ENCODE results near the gene HS6ST1. TPM values are rescaled to one million over a fixed set of nuclear protein-coding genes. Genes with fewer than 3 reads are reported as not detected.

Gene HS6ST1
- total and polyA plus RNA-seq, 4 donors = 37.0 to 110 (median 84.7) TPM

DNA sequence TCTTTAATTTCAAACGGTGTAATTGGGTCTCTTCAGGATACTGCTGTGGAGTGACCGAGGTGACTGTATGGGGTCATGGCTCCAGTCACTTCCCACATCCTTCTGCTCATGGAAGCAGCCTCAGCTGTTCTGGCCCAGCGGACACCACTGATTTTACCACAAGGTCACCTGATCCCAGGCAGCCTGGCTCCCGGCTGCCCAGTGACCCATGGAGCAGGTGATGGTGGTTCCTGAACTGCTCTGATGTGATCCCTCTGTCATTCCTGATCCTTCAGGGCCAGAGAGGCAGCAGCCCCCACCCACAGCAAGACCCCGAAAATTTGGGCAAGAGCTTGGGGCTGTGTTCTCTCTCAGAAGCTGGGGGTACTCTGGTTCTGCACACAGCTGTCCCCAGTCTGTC lies 35.5 kb upstream of the HS6ST1 start:
- WGBS (ENCODE audit: insufficient coverage) = 91% methylated on average over 4 of the region's 5 CpGs
- no peak for DNase-seq (ENCODE audit: low read depth in 4 of 6, low spot score in 6 of 6)

DNA sequence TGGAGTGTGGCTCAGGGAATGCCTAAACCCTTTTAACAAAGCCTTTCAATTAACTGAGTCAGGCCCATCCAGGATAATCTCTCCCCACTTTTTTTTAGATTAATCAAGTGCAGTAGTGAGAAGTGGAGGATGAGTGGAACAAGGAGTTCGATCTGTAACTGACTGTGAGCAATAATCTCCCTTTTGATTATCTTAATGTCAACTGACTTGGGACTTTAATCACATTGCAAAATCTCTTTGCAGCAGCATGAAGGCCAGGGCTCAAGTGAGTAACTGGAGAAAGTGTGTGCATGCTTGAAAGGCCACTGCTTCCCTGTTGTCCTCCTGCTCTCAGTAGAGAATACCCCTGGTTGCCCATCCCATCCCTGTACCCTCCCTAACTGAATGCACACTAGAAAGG lies 32.1 kb upstream of the HS6ST1 start:
- H3K27ac ChIP-seq (ENCODE audit: low read depth, low read length) = no peak overlapping the region
- H3K9me3 ChIP-seq (ENCODE audit: control insufficient read depth, insufficient read depth, low read length) = no peaks in the 10 kb centered on the region
- no peak for DNase-seq (ENCODE audit: low read depth in 4 of 6, low spot score in 6 of 6)
- WGBS (ENCODE audit: insufficient coverage) = no CpG with 5 or more reads among the region's 1 CpG
- H3K4me1 ChIP-seq (ENCODE audit: control insufficient read depth, insufficient read depth, low read length) = peaks cover 30% of the 10 kb centered on the region
- H3K4me3 ChIP-seq (ENCODE audit: low read depth, low read length) = no peak overlapping the region
- H3K27me3 ChIP-seq (ENCODE audit: control insufficient read depth, insufficient read depth, low read length) = no peaks in the 10 kb centered on the region
- H3K36me3 ChIP-seq (ENCODE audit: control insufficient read depth, insufficient read depth, low read length) = peaks cover 3% of the 10 kb centered on the region

More for the DNA sequence above, 35.5 kb upstream of the HS6ST1 start:
- no peak overlapping the region for H3K4me3 ChIP-seq (ENCODE audit: low read depth, low read length)
- H3K27me3 ChIP-seq (ENCODE audit: control insufficient read depth, insufficient read depth, low read length) = no peaks in the 10 kb centered on the region
- H3K27ac ChIP-seq (ENCODE audit: low read depth, low read length) = no peak overlapping the region
- H3K4me1 ChIP-seq (ENCODE audit: control insufficient read depth, insufficient read depth, low read length) = no peaks in the 10 kb centered on the region
- no peaks in the 10 kb centered on the region for H3K36me3 ChIP-seq (ENCODE audit: control insufficient read depth, insufficient read depth, low read length)
- H3K9me3 ChIP-seq (ENCODE audit: control insufficient read depth, insufficient read depth, low read length) = no peaks in the 10 kb centered on the region

DNA sequence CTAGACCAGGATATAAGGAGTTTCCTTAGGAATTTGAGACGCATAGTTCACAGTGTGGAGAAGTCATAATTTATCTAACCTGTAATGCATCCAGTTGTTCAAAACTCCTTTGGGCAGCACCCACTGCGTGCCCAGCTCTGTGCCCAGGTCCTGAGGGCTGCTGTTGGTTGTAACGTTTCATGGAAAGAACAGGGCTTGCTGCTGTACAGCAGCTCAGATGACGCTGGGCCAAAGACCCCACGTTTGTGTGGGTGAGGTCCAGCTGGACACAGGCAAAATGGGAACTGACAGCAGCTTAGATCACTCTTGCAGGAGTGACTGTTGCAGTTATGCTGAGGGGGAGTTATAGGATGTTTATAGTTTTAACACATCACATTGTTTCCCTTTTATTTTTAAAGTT lies 30.0 kb upstream of the HS6ST1 start:
- Histone ChIP-seq H3K27me3 (ENCODE audit: control insufficient read depth, insufficient read depth, low read length) (no peaks in the 10 kb centered on the region), H3K36me3 (ENCODE audit: control insufficient read depth, insufficient read depth, low read length) (peaks cover 3% of the 10 kb centered on the region), H3K4me1 (ENCODE audit: control insufficient read depth, insufficient read depth, low read length) (peaks cover 30% of the 10 kb centered on the region), H3K9me3 (ENCODE audit: control insufficient read depth, insufficient read depth, low read length) (no peaks in the 10 kb centered on the region), H3K4me3 (ENCODE audit: low read depth, low read length) (no peak overlapping the region), H3K27ac (ENCODE audit: low read depth, low read length) (peak overlapping the region; percentile 81)
- 58% methylated on average over 4 of the region's 5 CpGs for WGBS (ENCODE audit: insufficient coverage)
- no peak for DNase-seq (ENCODE audit: low read depth in 4 of 6, low spot score in 6 of 6)

DNA sequence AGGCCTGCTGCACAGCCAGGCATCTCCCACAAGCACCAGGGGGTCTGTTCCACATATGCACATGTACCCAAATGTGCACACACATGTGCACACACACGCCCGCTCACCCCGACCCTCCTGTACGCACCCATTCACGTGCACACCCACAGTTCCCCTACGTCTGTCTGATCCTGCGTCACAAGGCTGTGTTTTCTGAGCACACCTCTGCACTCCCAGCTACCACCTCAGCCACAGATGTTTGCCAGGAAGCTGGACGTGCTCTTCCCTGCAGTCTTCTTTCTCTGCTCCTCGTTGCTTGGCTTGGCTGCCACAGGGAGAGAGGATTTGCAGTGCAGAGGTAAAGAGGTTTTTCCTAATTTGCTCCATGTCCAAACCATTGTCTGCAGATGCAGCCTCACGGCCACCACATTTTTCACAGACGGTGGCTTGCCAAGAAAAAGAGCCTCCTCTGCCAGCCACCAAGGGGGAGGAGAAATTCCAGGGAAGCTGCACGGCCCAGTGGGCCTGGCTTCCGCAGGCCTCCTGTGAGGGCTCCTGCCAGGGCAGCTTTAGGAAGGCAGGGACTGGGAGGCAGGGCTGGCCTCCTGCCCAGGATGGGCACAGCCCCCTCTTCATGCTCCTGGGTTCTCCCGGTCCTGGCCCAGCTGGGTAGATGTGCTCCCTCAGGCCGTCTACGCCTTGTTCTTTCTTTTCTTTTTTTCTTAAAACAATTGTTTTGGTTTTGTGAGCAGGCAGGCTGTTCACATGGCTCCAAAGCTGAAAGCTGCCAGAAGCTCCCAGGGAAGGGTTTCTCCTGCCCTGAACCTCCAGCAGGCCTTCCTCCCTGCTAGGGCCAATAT lies 29.3 kb upstream of the HS6ST1 start:
- DNase-seq (ENCODE audit: low read depth in 4 of 6, low spot score in 6 of 6) = peak in 5 of 6 donors; percentile 61 to 94 (median 76)
- Histone ChIP-seq H3K27ac (ENCODE audit: low read depth, low read length) (peak overlapping the region; percentile 81), H3K4me1 (ENCODE audit: control insufficient read depth, insufficient read depth, low read length) (peaks cover 30% of the 10 kb centered on the region), H3K9me3 (ENCODE audit: control insufficient read depth, insufficient read depth, low read length) (no peaks in the 10 kb centered on the region), H3K4me3 (ENCODE audit: low read depth, low read length) (no peak overlapping the region), H3K27me3 (ENCODE audit: control insufficient read depth, insufficient read depth, low read length) (no peaks in the 10 kb centered on the region), H3K36me3 (ENCODE audit: control insufficient read depth, insufficient read depth, low read length) (peaks cover 3% of the 10 kb centered on the region)
- WGBS (ENCODE audit: insufficient coverage) = 44% methylated on average over 11 of the region's 16 CpGs

DNA sequence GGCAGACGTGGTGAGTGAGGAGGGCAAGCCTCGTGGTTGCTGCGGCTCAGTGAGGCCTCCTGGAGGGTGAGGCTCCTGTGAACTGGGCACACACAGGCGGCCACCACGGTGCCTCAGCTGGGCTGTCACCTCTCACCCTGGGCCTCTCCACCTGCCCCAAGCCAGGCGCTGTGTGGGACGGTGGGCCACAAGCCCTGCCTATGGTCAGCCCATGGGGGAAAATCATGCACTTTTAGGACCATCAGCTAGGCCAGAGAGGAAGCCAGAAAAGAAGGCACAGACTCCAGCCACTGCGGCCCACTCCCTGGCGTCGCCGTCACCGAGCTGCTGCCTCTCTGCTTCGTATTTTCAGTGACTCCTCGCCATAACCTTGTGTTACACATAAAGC lies 28.5 kb upstream of the HS6ST1 start:
- Histone ChIP-seq H3K4me1 (ENCODE audit: control insufficient read depth, insufficient read depth, low read length) (peaks cover 30% of the 10 kb centered on the region), H3K27ac (ENCODE audit: low read depth, low read length) (peak overlapping the region; percentile 81), H3K36me3 (ENCODE audit: control insufficient read depth, insufficient read depth, low read length) (peaks cover 3% of the 10 kb centered on the region), H3K4me3 (ENCODE audit: low read depth, low read length) (no peak overlapping the region), H3K9me3 (ENCODE audit: control insufficient read depth, insufficient read depth, low read length) (no peaks in the 10 kb centered on the region), H3K27me3 (ENCODE audit: control insufficient read depth, insufficient read depth, low read length) (no peaks in the 10 kb centered on the region)
- WGBS (ENCODE audit: insufficient coverage) = 88% methylated on average over 14 of the region's 14 CpGs
- no peak for DNase-seq (ENCODE audit: low read depth in 4 of 6, low spot score in 6 of 6)

DNA sequence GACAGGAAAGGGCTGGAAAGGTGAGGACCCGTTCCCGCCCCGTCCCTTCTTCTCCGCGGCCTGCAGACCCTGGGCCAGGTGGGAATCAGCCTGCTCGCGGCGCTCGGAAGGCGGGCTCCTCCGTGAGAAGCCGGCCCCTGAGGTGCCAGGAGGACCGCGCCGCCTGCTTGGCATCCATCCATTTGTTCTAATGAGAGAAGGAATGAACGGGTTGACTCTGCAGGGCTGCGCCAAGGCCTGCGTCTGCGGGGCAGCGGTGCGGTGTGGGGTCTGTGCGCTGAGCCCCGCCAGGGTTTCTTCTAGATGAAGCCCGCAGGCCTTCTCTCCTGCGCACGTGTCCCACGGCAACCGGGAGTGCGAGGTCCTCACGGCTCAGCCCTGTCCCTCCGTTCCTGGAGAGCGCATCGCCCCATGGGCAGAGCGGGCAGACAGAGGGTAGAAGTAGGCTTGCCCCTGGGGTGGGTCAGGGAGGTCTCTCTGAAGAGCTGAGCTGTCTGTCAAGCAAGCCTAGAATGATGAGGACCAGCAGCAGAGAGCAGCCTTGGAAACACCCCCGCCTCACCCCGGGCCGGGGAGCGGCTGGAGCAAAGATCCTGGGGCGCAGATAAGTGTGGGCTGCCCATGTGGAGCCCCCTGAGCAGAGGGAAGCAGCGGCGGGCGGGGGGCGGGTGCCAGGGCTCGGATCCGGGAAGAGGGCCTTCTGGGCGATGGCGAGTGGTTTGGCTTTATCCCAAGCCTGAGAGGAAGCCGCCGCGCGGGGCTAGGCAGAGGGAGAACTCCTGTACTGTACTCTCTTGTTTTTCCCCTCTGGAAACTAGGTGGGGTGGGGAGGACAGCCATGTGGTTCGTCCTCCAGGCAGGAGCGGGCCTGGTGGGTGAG lies 27.9 kb upstream of the HS6ST1 start:
- H3K27ac ChIP-seq (ENCODE audit: low read depth, low read length) = no peak overlapping the region
- no peaks in the 10 kb centered on the region for H3K9me3 ChIP-seq (ENCODE audit: control insufficient read depth, insufficient read depth, low read length)
- H3K36me3 ChIP-seq (ENCODE audit: control insufficient read depth, insufficient read depth, low read length) = peaks cover 3% of the 10 kb centered on the region
- peaks cover 30% of the 10 kb centered on the region for H3K4me1 ChIP-seq (ENCODE audit: control insufficient read depth, insufficient read depth, low read length)
- H3K4me3 ChIP-seq (ENCODE audit: low read depth, low read length) = no peak overlapping the region
- WGBS (ENCODE audit: insufficient coverage) = 91% methylated on average over 44 of the region's 53 CpGs
- H3K27me3 ChIP-seq (ENCODE audit: control insufficient read depth, insufficient read depth, low read length) = no peaks in the 10 kb centered on the region
- DNase-seq (ENCODE audit: low read depth in 4 of 6, low spot score in 6 of 6) = no peak

DNA sequence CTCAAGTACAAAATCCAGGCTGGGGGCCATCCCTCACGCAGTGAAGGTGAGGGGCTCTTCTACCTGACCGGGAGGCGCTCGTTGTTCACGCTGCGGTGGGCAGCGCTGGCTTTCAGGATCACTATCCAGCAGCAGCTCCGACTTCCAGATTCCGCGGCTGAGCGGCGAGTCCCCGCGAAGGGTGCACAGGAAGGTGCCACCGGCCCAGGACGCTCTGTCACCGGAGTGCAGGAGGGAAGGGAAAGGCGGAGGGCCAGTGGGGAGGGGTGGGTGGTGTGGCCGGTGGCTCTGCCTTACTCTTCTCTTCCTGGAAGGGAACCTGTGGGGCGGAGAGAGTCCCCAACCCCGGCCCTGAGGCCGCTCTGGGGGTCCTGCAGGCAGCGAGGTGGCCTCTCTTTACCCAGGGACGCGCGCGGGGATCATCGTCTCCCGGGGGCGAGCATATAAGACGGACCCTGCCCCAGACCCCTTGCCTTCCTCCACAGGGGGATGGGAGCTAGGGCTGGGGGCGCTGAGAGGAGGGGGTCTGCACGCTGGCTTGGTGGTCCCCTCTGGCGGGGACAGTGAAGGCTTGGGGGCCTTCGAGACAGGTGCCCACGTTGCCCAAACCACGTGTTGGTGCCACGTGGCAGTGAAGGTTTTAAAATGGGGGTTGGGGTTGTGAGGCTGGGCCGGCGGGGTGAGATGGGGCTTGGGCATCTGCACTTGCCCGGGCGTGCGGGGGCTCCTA lies 26.9 kb upstream of the HS6ST1 start:
- H3K36me3 ChIP-seq (ENCODE audit: control insufficient read depth, insufficient read depth, low read length) = peaks cover 3% of the 10 kb centered on the region
- no peaks in the 10 kb centered on the region for H3K9me3 ChIP-seq (ENCODE audit: control insufficient read depth, insufficient read depth, low read length)
- H3K27ac ChIP-seq (ENCODE audit: low read depth, low read length) = no peak overlapping the region
- DNase-seq (ENCODE audit: low read depth in 4 of 6, low spot score in 6 of 6) = no peak
- H3K27me3 ChIP-seq (ENCODE audit: control insufficient read depth, insufficient read depth, low read length) = no peaks in the 10 kb centered on the region
- WGBS (ENCODE audit: insufficient coverage) = 95% methylated on average over 31 of the region's 43 CpGs
- no peak overlapping the region for H3K4me3 ChIP-seq (ENCODE audit: low read depth, low read length)
- H3K4me1 ChIP-seq (ENCODE audit: control insufficient read depth, insufficient read depth, low read length) = peaks cover 30% of the 10 kb centered on the region

DNA sequence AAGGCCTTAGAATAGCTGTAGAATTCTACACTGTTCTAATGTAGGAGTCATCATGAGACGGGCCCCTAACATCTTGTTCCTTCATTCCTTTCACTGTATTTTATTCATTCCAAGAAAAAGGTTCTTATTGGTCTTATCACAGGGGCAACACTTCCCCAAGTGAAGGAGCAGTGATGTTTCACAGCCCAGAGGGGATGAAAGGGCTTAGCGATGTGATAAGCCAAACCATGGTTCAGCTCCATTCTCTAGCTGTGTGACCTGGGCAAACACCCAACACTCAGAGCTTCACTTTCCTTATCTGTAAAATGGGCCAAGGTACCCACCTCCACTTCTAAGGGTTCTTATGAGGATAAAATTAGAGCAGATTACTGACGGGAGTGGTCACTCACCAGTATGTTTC lies 25.4 kb upstream of the HS6ST1 start:
- no peak for DNase-seq (ENCODE audit: low read depth in 4 of 6, low spot score in 6 of 6)
- Histone ChIP-seq H3K9me3 (ENCODE audit: control insufficient read depth, insufficient read depth, low read length) (peaks cover 1% of the 10 kb centered on the region), H3K36me3 (ENCODE audit: control insufficient read depth, insufficient read depth, low read length) (peaks cover 3% of the 10 kb centered on the region), H3K4me1 (ENCODE audit: control insufficient read depth, insufficient read depth, low read length) (peaks cover 30% of the 10 kb centered on the region), H3K27me3 (ENCODE audit: control insufficient read depth, insufficient read depth, low read length) (no peaks in the 10 kb centered on the region), H3K4me3 (ENCODE audit: low read depth, low read length) (no peak overlapping the region), H3K27ac (ENCODE audit: low read depth, low read length) (no peak overlapping the region)
- WGBS (ENCODE audit: insufficient coverage) = no CpG with 5 or more reads among the region's 3 CpGs

DNA sequence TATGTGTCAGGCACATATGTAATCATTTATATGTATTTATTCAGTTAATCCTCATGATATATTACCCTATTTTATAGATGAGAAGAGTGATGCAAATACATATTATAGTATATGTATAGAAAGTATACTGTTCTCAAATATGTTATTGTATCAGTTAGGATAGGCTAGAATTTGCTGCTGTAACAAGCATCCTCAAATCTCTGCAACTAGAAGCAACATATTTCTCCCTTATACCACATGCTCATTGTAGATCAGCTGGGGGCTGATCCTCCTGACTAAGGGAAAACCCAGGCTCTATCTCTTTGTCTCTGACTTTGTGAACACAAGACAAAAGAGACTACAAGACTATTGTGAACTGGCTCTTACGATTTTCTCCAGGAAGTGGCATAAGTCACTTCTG lies 24.8 kb upstream of the HS6ST1 start:
- H3K4me3 ChIP-seq (ENCODE audit: low read depth, low read length) = no peak overlapping the region
- H3K9me3 ChIP-seq (ENCODE audit: control insufficient read depth, insufficient read depth, low read length) = peaks cover 1% of the 10 kb centered on the region
- H3K27me3 ChIP-seq (ENCODE audit: control insufficient read depth, insufficient read depth, low read length) = no peaks in the 10 kb centered on the region
- H3K36me3 ChIP-seq (ENCODE audit: control insufficient read depth, insufficient read depth, low read length) = peaks cover 3% of the 10 kb centered on the region
- WGBS (ENCODE audit: insufficient coverage) = 83% methylated on average over 1 of the region's 1 CpG
- peaks cover 26% of the 10 kb centered on the region for H3K4me1 ChIP-seq (ENCODE audit: control insufficient read depth, insufficient read depth, low read length)
- no peak overlapping the region for H3K27ac ChIP-seq (ENCODE audit: low read depth, low read length)
- no peak for DNase-seq (ENCODE audit: low read depth in 4 of 6, low spot score in 6 of 6)
